ENCODE measurements around the gene FLRT2. TPM values are rescaled to one million over a fixed set of nuclear protein-coding genes. Genes with fewer than 3 reads are reported as not detected.

FLRT2 gene
- total and polyA plus RNA-seq, 10 of the 15 experiments (the other 5 are each of a cell fraction or from before 2014, with no cell fraction given), result 0.03 to 0.13 TPM; not detected in 8

- DNase-seq (ENCODE audit: low read depth, low spot score), result no peak
- Histone ChIP-seq H3K27me3 (replicated peaks in 1 of 2; ENCODE audit: control insufficient read depth in 2 of 2, insufficient read depth in 2 of 2, low read length in 1 of 2) (no peaks in the 10 kb centered on the region), H2AFZ (ENCODE audit: control insufficient read depth, low read depth, low read length) (no peak overlapping the region), H3K9me3 (replicated peaks; ENCODE audit: control insufficient read depth, insufficient read depth, low read length) (no peaks in the 10 kb centered on the region), H4K20me1 (ENCODE audit: control insufficient read depth, insufficient read depth) (no peaks in the 10 kb centered on the region), H3K79me2 (ENCODE audit: control insufficient read depth, insufficient read depth, low read length) (no peaks in the 10 kb centered on the region), H3K36me3 (ENCODE audit: control insufficient read depth in 2 of 2, insufficient read depth in 2 of 2, low read length in 1 of 2) (no peaks in the 10 kb centered on the region), H3K4me2 (ENCODE audit: control insufficient read depth, insufficient read depth) (no peak overlapping the region), H3K27ac (ENCODE audit: control insufficient read depth, insufficient read depth) (no peak overlapping the region), H3K4me1 (ENCODE audit: control insufficient read depth, insufficient read depth, low read length) (no peaks in the 10 kb centered on the region), H3K9ac (ENCODE audit: control insufficient read depth, insufficient read depth, low read length) (no peak overlapping the region), H3K4me3 (no peak overlapping the region)
- WGBS (ENCODE audit: insufficient coverage, insufficient replicate concordance, low lambda C conversion rate, missing lambda C conversion rate), result 29% methylated on average over 4 of the region's 4 CpGs
- TF ChIP-seq NR2F1 (conservative IDR thresholded peaks at IDR 0.05), result no peak
- no peak for TF ChIP-seq RFX5 (IDR thresholded peaks at IDR 0.05; ENCODE audit: low read depth, low read length)
- TF ChIP-seq ZNF274 (IDR thresholded peaks at IDR 0.05; ENCODE audit: insufficient read depth, insufficient read length), result no peak
- TF ChIP-seq RCOR1 (conservative IDR thresholded peaks at IDR 0.05; ENCODE audit: low read depth, low read length), result no peak
- TF ChIP-seq EGR1 (IDR thresholded peaks at IDR 0.05; ENCODE audit: borderline replicate concordance in 1 of 2, low read depth in 2 of 2, low read length in 2 of 2), result no peak
- no peak for TF ChIP-seq MXI1 (IDR thresholded peaks at IDR 0.05; ENCODE audit: low read depth, low read length)
- ChIA-PET RAD21 (ENCODE audit: unreplicated experiment) (no interaction called here), POLR2A (no interaction called here), SMC1A (ENCODE audit: uncharacterized antibody, unreplicated experiment) (no interaction called here), CTCF (no interaction called here)
- ATAC-seq, result no peak
- FAIRE-seq, result no peak
- intact Hi-C loops (cut with micrococcal nuclease; ENCODE audit: unreplicated experiment) (no loop called here), in situ Hi-C loops (cut with MboI) (no loop called here)
- no TSS peak for BruUV-seq (replicated peaks)
Measured at GRCh38 chr14:85520581-85520980, 9.4 kb upstream of the FLRT2 start.

- Histone ChIP-seq H3K4me3 (no peak overlapping the region), H3K4me1 (ENCODE audit: control insufficient read depth, insufficient read depth, low read length) (no peaks in the 10 kb centered on the region), H3K4me2 (ENCODE audit: control insufficient read depth, insufficient read depth) (no peak overlapping the region), H4K20me1 (ENCODE audit: control insufficient read depth, insufficient read depth) (no peaks in the 10 kb centered on the region), H3K9ac (ENCODE audit: control insufficient read depth, insufficient read depth, low read length) (no peak overlapping the region), H3K9me3 (replicated peaks; ENCODE audit: control insufficient read depth, insufficient read depth, low read length) (no peaks in the 10 kb centered on the region), H3K36me3 (ENCODE audit: control insufficient read depth in 2 of 2, insufficient read depth in 2 of 2, low read length in 1 of 2) (no peaks in the 10 kb centered on the region), H3K27ac (ENCODE audit: control insufficient read depth, insufficient read depth) (no peak overlapping the region), H3K27me3 (replicated peaks in 1 of 2; ENCODE audit: control insufficient read depth in 2 of 2, insufficient read depth in 2 of 2, low read length in 1 of 2) (no peaks in the 10 kb centered on the region), H3K79me2 (ENCODE audit: control insufficient read depth, insufficient read depth, low read length) (no peaks in the 10 kb centered on the region), H2AFZ (ENCODE audit: control insufficient read depth, low read depth, low read length) (no peak overlapping the region)
- ChIA-PET SMC1A (ENCODE audit: uncharacterized antibody, unreplicated experiment) (interaction anchor here (1.0 to 1.3 kb wide), 2 partner anchors 12 to 68 kb away, joined by 3 read pairs; no protein-coding TSS in a partner anchor), CTCF (no interaction called here), RAD21 (ENCODE audit: unreplicated experiment) (no interaction called here), POLR2A (no interaction called here)
- in situ Hi-C loops (cut with MboI) (no loop called here), intact Hi-C loops (cut with micrococcal nuclease; ENCODE audit: unreplicated experiment) (no loop called here)
- FAIRE-seq (no peak), ATAC-seq (no peak), DNase-seq (ENCODE audit: low read depth, low spot score) (no peak)
- 35% methylated on average over 2 of the region's 2 CpGs for WGBS (ENCODE audit: insufficient coverage, insufficient replicate concordance, low lambda C conversion rate, missing lambda C conversion rate)
- no TSS peak for BruUV-seq (replicated peaks)
- TF ChIP-seq MTA3 (IDR thresholded peaks at IDR 0.05; ENCODE audit: borderline replicate concordance, low read length), result no peak
- TF ChIP-seq RAD51 (IDR thresholded peaks at IDR 0.05), result no peak
- no peak for TF ChIP-seq NR2F1 (conservative IDR thresholded peaks at IDR 0.05)
- TF ChIP-seq PAX5 (IDR thresholded peaks at IDR 0.05; ENCODE audit: borderline replicate concordance, low read depth, low read length), result no peak
- TF ChIP-seq, protein P1, sequence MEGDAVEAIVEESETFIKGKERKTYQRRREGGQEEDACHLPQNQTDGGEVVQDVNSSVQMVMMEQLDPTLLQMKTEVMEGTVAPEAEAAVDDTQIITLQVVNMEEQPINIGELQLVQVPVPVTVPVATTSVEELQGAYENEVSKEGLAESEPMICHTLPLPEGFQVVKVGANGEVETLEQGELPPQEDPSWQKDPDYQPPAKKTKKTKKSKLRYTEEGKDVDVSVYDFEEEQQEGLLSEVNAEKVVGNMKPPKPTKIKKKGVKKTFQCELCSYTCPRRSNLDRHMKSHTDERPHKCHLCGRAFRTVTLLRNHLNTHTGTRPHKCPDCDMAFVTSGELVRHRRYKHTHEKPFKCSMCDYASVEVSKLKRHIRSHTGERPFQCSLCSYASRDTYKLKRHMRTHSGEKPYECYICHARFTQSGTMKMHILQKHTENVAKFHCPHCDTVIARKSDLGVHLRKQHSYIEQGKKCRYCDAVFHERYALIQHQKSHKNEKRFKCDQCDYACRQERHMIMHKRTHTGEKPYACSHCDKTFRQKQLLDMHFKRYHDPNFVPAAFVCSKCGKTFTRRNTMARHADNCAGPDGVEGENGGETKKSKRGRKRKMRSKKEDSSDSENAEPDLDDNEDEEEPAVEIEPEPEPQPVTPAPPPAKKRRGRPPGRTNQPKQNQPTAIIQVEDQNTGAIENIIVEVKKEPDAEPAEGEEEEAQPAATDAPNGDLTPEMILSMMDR (IDR thresholded peaks at IDR 0.05 in 2 of 3, conservative IDR thresholded peaks at IDR 0.05 in 1 of 3; ENCODE audit: control insufficient read depth in 2 of 3, extremely low read depth in 1 of 3, insufficient read depth in 1 of 3, low read depth in 3 of 3, low read length in 3 of 3), result no peak
- no peak for TF ChIP-seq KDM1A (IDR thresholded peaks at IDR 0.05; ENCODE audit: borderline replicate concordance)
- no peak for TF ChIP-seq ATF7 (IDR thresholded peaks at IDR 0.05; ENCODE audit: low read depth)
- no peak for TF ChIP-seq TARDBP (IDR thresholded peaks at IDR 0.05; ENCODE audit: borderline replicate concordance)
- TF ChIP-seq ZBED1 (IDR thresholded peaks at IDR 0.05; ENCODE audit: borderline replicate concordance), result no peak
- TF ChIP-seq IRF5 (IDR thresholded peaks at IDR 0.05; ENCODE audit: borderline replicate concordance), result no peak
- TF ChIP-seq NFIC (IDR thresholded peaks at IDR 0.05; ENCODE audit: low read depth, low read length), result no peak
- TF ChIP-seq TCF7 (IDR thresholded peaks at IDR 0.05; ENCODE audit: borderline replicate concordance), result no peak
- TF ChIP-seq SPI1 (IDR thresholded peaks at IDR 0.05; ENCODE audit: borderline replicate concordance, insufficient read depth, low read depth, low read length), result no peak
Measured at GRCh38 chr14:85523624-85524023, 6.3 kb upstream of the FLRT2 start.

Measured in GM12878 (cell line).